OCI-LY1 (cell line): ENCODE data around the gene CDC42BPB.

ENCODE experiments used
- H2AFZ ChIP-seq: fragments of 200-600 bp; sonication (generic), shearing (Covaris generic); 2 replicates; pipeline ENCODE4 v1.6.0; 2014; ENCODE audit warnings: antibody characterized with exemption, mild to moderate bottlenecking, low read length
- H3F3A ChIP-seq: fragments of 200-600 bp; sonication (generic), shearing (Covaris generic); 2 replicates; pipeline ENCODE4 v1.6.0; 2014; ENCODE audit warnings: mild to moderate bottlenecking, antibody characterized with exemption, low read length, moderate library complexity; ENCODE audit not compliant: insufficient read depth
- H3K27ac ChIP-seq: fragments of 200-600 bp; sonication (generic); 2 replicates; pipeline ENCODE4 v1.5.1; 2014; ENCODE audit warnings: low read length, mixed run types, mild to moderate bottlenecking, low read depth; ENCODE audit not compliant: poor library complexity, severe bottlenecking
- H3K27me3 ChIP-seq: fragments of 200-600 bp; sonication (generic); 2 replicates; pipeline ENCODE4 v1.6.0; 2014; ENCODE audit warnings: antibody characterized with exemption, mild to moderate bottlenecking, low read length, moderate library complexity; ENCODE audit not compliant: insufficient read depth
- H3K36me3 ChIP-seq: fragments of 200-600 bp; sonication (generic); 2 replicates; pipeline ENCODE4 v1.6.1; 2014; ENCODE audit warnings: mild to moderate bottlenecking, antibody characterized with exemption, low read length, moderate library complexity, mixed read lengths; ENCODE audit not compliant: insufficient read depth
- H3K4me1 ChIP-seq: fragments of 200-600 bp; sonication (generic); 2 replicates; pipeline ENCODE4 v1.5.1; 2014; ENCODE audit warnings: mild to moderate bottlenecking, low read length, moderate library complexity; ENCODE audit not compliant: insufficient read depth, severe bottlenecking
- H3K4me2 ChIP-seq: fragments of 200-600 bp; sonication (generic), shearing (Covaris generic); 2 replicates; pipeline ENCODE4 v1.6.1; 2014; ENCODE audit warnings: low read length
- H3K4me3 ChIP-seq: fragments of 200-600 bp; sonication (generic); 2 replicates; pipeline ENCODE4 v1.5.1; 2014; ENCODE audit warnings: low read length, low read depth, mild to moderate bottlenecking, mixed read lengths; ENCODE audit not compliant: poor library complexity, severe bottlenecking
- H3K79me2 ChIP-seq: fragments of 200-600 bp; shearing (Covaris generic); 2 replicates; pipeline ENCODE4 v1.6.1; 2016; ENCODE audit warnings: mixed run types, low read length, mixed read lengths; ENCODE audit not compliant: insufficient read depth
- H3K9ac ChIP-seq: fragments of 200-600 bp; sonication (generic), shearing (Covaris generic); 2 replicates; pipeline ENCODE4 v1.6.1; 2014; ENCODE audit warnings: mild to moderate bottlenecking, low read length, mixed read lengths
- H3K9me2 ChIP-seq: fragments of 200-600 bp; sonication (generic), shearing (Covaris generic); 2 replicates; pipeline ENCODE4 v1.6.1; 2014; ENCODE audit warnings: low read depth, mild to moderate bottlenecking, low read length, mixed read lengths
- H3K9me3 ChIP-seq: fragments of 200-600 bp; shearing (Covaris generic); 2 replicates; pipeline ENCODE4 v1.6.1; 2014; ENCODE audit warnings: low read length, mixed read lengths
- H4K20me1 ChIP-seq: fragments of 200-600 bp; sonication (generic), shearing (Covaris generic); 2 replicates; pipeline ENCODE4 v1.6.0; 2016; ENCODE audit warnings: mild to moderate bottlenecking, low read length; ENCODE audit not compliant: insufficient read depth
- CTCF ChIP-seq: fragments of 200-600 bp; sonication (generic), shearing (Covaris generic); IDR thresholded peaks from 2 replicates; pipeline ENCODE4 v1.5.1; 2017; ENCODE audit warnings: mild to moderate bottlenecking, antibody characterized with exemption, low read length, moderate library complexity, mixed read lengths
- EZH2 ChIP-seq: fragments of 200-600 bp; sonication (generic), shearing (Covaris generic); IDR thresholded peaks from 2 replicates; pipeline ENCODE4 v1.8.0; 2017; ENCODE audit warnings: borderline replicate concordance, mixed run types, mild to moderate bottlenecking, antibody characterized with exemption, low read length, moderate library complexity, mixed read lengths

Gene CDC42BPB

DNA sequence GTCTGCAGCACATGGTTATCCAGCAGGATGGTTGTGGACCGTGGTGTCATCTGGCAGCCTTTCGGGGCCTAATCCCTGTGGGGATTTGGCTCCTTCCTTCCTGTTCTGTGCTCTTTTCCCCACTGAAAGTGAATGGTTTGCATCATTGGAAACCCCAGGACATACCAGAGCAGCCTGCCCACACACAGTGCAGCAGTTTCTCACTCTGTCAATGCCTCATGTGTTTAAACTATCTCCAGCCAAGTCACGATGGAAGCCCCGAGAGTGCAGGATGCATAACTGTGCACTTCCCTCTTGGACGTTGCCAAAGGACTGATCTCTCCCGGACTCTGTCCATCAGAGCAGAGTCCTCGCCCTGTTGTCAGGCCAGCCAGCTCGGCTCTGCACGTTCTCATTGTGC, 163.9 kb downstream of the CDC42BPB start:
- no peak overlapping the region for H2AFZ ChIP-seq
- peaks cover 10% of the 10 kb centered on the region for H3K36me3 ChIP-seq
- no peak overlapping the region for H3K27ac ChIP-seq
- H3K9ac ChIP-seq = no peak overlapping the region
- H3K9me3 ChIP-seq = no peaks in the 10 kb centered on the region
- H3K27me3 ChIP-seq = no peaks in the 10 kb centered on the region
- H3K4me3 ChIP-seq = no peak overlapping the region
- H3F3A ChIP-seq = no peaks in the 10 kb centered on the region
- H3K4me2 ChIP-seq = no peak overlapping the region
- TF ChIP-seq CTCF = no peak
- TF ChIP-seq EZH2 = no peak
- no peaks in the 10 kb centered on the region for H3K4me1 ChIP-seq
- no peaks in the 10 kb centered on the region for H3K9me2 ChIP-seq
- no peaks in the 10 kb centered on the region for H4K20me1 ChIP-seq
- no peaks in the 10 kb centered on the region for H3K79me2 ChIP-seq

- H3K79me2 ChIP-seq = no peaks in the 10 kb centered on the region
- no peaks in the 10 kb centered on the region for H4K20me1 ChIP-seq
- H3K4me2 ChIP-seq = no peak overlapping the region
- H3K9me3 ChIP-seq = no peaks in the 10 kb centered on the region
- TF ChIP-seq CTCF (no peak), EZH2 (no peak)
- no peak overlapping the region for H3K27ac ChIP-seq
- peaks cover 10% of the 10 kb centered on the region for H3K36me3 ChIP-seq
- no peak overlapping the region for H2AFZ ChIP-seq
- H3K27me3 ChIP-seq = no peaks in the 10 kb centered on the region
- H3K9ac ChIP-seq = no peak overlapping the region
- no peaks in the 10 kb centered on the region for H3F3A ChIP-seq
- H3K4me3 ChIP-seq = no peak overlapping the region
- no peaks in the 10 kb centered on the region for H3K9me2 ChIP-seq
- H3K4me1 ChIP-seq = no peaks in the 10 kb centered on the region
Measured at GRCh38 chr14:102892651-102893050, 164.7 kb downstream of the CDC42BPB start.

GRCh38 chr14:102891556-102891955, 165.8 kb downstream of the CDC42BPB start:
- Histone ChIP-seq H2AFZ (no peak overlapping the region), H3K9ac (no peak overlapping the region), H3K27ac (no peak overlapping the region), H3F3A (no peaks in the 10 kb centered on the region), H3K9me3 (no peaks in the 10 kb centered on the region), H3K4me3 (no peak overlapping the region), H3K4me1 (no peaks in the 10 kb centered on the region), H3K4me2 (no peak overlapping the region), H3K9me2 (no peaks in the 10 kb centered on the region), H3K36me3 (peaks cover 10% of the 10 kb centered on the region), H4K20me1 (no peaks in the 10 kb centered on the region), H3K27me3 (no peaks in the 10 kb centered on the region), H3K79me2 (no peaks in the 10 kb centered on the region)
- TF ChIP-seq EZH2 (no peak), CTCF (no peak)
